ENCODE data around the gene PRKCZ. TPM values are rescaled to one million over a fixed set of nuclear protein-coding genes. Genes with fewer than 3 reads are reported as not detected.

Gene PRKCZ
- total and polyA plus RNA-seq, 9 of the 15 experiments (the other 6 are each of a cell fraction or from before 2014, with no cell fraction given): 0.07 to 3.1 (median 1.3) TPM

GRCh38 chr1:2205191-2205952 lies 155.2 kb downstream of the PRKCZ start (continued):
- no peak for TF ChIP-seq CLOCK (CRISPR knock-in tag; IDR thresholded peaks at IDR 0.05; ENCODE audit: borderline replicate concordance)
- no peak for TF ChIP-seq MTF1 (CRISPR knock-in tag; IDR thresholded peaks at IDR 0.05; ENCODE audit: borderline replicate concordance)
- peak; percentile 26 to 68; a peak in 1 of 4 replicates for TF ChIP-seq TEAD1 (CRISPR knock-in tag; IDR thresholded peaks at IDR 0.05)
- TF ChIP-seq NFE2L1 (tag; IDR thresholded peaks at IDR 0.05; ENCODE audit: borderline replicate concordance, low read depth): no peak
- no peak for TF ChIP-seq STAT5B (CRISPR knock-in tag; IDR thresholded peaks at IDR 0.05)
- TF ChIP-seq RB1 (IDR thresholded peaks at IDR 0.05; ENCODE audit: low read depth): peak; percentile 89
- no peak for TF ChIP-seq ZSCAN32 (CRISPR knock-in tag; IDR thresholded peaks at IDR 0.05)
- TF ChIP-seq TCFL5 (CRISPR knock-in tag; conservative IDR thresholded peaks at IDR 0.05): no peak
- TF ChIP-seq FOXA1 (IDR thresholded peaks at IDR 0.05; ENCODE audit: borderline replicate concordance): no peak
- TF ChIP-seq TRIM25 (IDR thresholded peaks at IDR 0.05; ENCODE audit: borderline replicate concordance): no peak
- TF ChIP-seq CREM (IDR thresholded peaks at IDR 0.05; ENCODE audit: low read depth): peak; percentile 34
- TF ChIP-seq MEF2A (IDR thresholded peaks at IDR 0.05; ENCODE audit: control insufficient read depth, low read depth, low read length): no peak
- peak; percentile 97 for TF ChIP-seq TFAP4 (CRISPR knock-in tag; IDR thresholded peaks at IDR 0.05; ENCODE audit: borderline replicate concordance)
- TF ChIP-seq WHSC1 (IDR thresholded peaks at IDR 0.05; ENCODE audit: low read length): no peak
- no peak for TF ChIP-seq RFX7 (CRISPR knock-in tag; IDR thresholded peaks at IDR 0.05)
- TF ChIP-seq TAF15 (IDR thresholded peaks at IDR 0.05; ENCODE audit: low read depth, low read length): no peak
- no peak for TF ChIP-seq ZNF197 (CRISPR knock-in tag; IDR thresholded peaks at IDR 0.05; ENCODE audit: low read depth)
- no peak for TF ChIP-seq ZNF253 (CRISPR knock-in tag; conservative IDR thresholded peaks at IDR 0.05)
- no peak for TF ChIP-seq HEY1 (CRISPR knock-in tag; IDR thresholded peaks at IDR 0.05; ENCODE audit: borderline replicate concordance)
- no peak for TF ChIP-seq ZNF77 (CRISPR knock-in tag; IDR thresholded peaks at IDR 0.05)
- no peak for TF ChIP-seq GTF2B (IDR thresholded peaks at IDR 0.05; ENCODE audit: extremely low read depth, insufficient read length)
- TF ChIP-seq ZKSCAN1 (IDR thresholded peaks at IDR 0.05; ENCODE audit: low read depth, low read length): 0 out of 2 replicates have a peak, but pooled peaks have one; percentile 17
- TF ChIP-seq ZNF263 (CRISPR knock-in tag; IDR thresholded peaks at IDR 0.05; ENCODE audit: borderline replicate concordance): peak; percentile 41; the same call in 1 of the 2 replicates
